Measurements from ENCODE around the gene VILL. TPM values are rescaled to one million over a fixed set of nuclear protein-coding genes. Genes with fewer than 3 reads are reported as not detected.
A peak's percentile ranks its signal among the peaks of the same experiment; 100 is the strongest.

The VILL gene
- polyA plus RNA-seq, 1 experiment, result 8.8 TPM

DNA sequence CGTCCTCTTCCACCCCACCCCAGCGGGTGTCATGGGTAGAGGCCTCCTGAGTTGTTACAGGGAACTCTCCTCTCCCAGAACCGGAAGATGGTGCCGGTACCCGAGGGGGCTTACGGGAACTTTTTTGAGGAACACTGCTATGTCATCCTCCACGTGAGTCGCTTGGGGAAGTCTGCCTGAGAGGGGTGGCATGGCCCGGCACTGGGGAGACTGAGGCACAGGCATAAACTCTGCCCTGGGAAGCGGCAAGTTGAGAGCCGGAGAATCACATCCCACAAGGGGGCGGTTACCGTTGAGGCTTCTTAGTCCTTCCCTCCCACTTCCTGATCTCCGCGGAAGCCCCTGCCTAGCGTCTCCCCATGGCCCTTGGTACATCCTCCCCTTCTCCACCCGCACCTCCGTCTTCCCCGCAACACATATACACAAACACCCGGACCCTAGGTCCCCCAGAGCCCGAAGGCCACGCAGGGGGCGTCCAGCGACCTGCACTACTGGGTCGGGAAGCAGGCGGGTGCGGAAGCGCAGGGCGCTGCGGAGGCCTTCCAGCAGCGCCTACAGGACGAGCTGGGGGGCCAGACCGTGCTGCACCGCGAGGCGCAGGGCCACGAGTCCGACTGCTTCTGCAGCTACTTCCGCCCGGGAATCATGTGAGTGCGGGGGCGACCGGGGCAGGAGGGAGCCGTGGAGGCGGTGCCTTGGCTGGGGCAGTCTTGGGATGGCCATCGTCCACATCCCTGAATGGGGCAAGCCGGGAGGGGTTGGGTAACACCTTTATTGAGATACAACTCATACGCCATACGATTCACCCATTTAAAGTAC lies 3.4 kb downstream of the VILL start:
- Histone ChIP-seq H3K4me3 (ENCODE audit: low read depth, low read length) (peak overlapping the region; percentile 55), H3K27me3 (ENCODE audit: control insufficient read depth, insufficient read depth, low read length) (no peaks in the 10 kb centered on the region), H3K36me3 (ENCODE audit: control insufficient read depth, insufficient read depth, low read length) (no peaks in the 10 kb centered on the region)
- TF ChIP-seq CTCF (IDR thresholded peaks at IDR 0.05; ENCODE audit: insufficient read depth, low read depth, low read length), result no peak; the same call in 1 of the 2 replicates
- no peak for DNase-seq (ENCODE audit: low read depth)
- ChIA-PET CTCF (interaction anchor here (0.6 to 3.5 kb wide), 4 partner anchors 10 to 456 kb away, joined by 3 to 15 read pairs (median 6); no protein-coding TSS in a partner anchor), POLR2A (no interaction called here)

- H3K4me3 ChIP-seq (ENCODE audit: low read depth, low read length), result peak overlapping the region; percentile 55
- ChIA-PET POLR2A (no interaction called here), CTCF (interaction anchor here (0.6 to 3.5 kb wide), 4 partner anchors 9 to 456 kb away, joined by 3 to 15 read pairs (median 6); no protein-coding TSS in a partner anchor)
- H3K27me3 ChIP-seq (ENCODE audit: control insufficient read depth, insufficient read depth, low read length), result no peaks in the 10 kb centered on the region
- no peak for TF ChIP-seq CTCF (IDR thresholded peaks at IDR 0.05; ENCODE audit: insufficient read depth, low read depth, low read length)
- H3K36me3 ChIP-seq (ENCODE audit: control insufficient read depth, insufficient read depth, low read length), result no peaks in the 10 kb centered on the region
- DNase-seq (ENCODE audit: low read depth), result no peak
Measured at GRCh38 chr3:37994639-37994972, 4.0 kb downstream of the VILL start.

- ChIA-PET CTCF (interaction anchor here (0.6 to 3.2 kb wide), 13 partner anchors 8 to 220 kb away, joined by 3 to 23 read pairs (median 4); no protein-coding TSS in a partner anchor), POLR2A (no interaction called here)
- no peak for TF ChIP-seq CTCF (IDR thresholded peaks at IDR 0.05; ENCODE audit: insufficient read depth, low read depth, low read length)
- Histone ChIP-seq H3K27me3 (ENCODE audit: control insufficient read depth, insufficient read depth, low read length) (no peaks in the 10 kb centered on the region), H3K36me3 (ENCODE audit: control insufficient read depth, insufficient read depth, low read length) (no peaks in the 10 kb centered on the region; the same call in 1 of the 2 replicates), H3K4me3 (ENCODE audit: low read depth, low read length) (no peak overlapping the region)
- DNase-seq (ENCODE audit: low read depth), result no peak
Measured at GRCh38 chr3:37995652-37996641, 5.4 kb downstream of the VILL start.

GRCh38 chr3:37996785-37997301 lies 6.3 kb downstream of the VILL start:
- ChIA-PET POLR2A (no interaction called here), CTCF (interaction anchor here (0.5 to 3.2 kb wide), 18 partner anchors 9 to 494 kb away, joined by 3 to 23 read pairs (median 3); no protein-coding TSS in a partner anchor)
- peak; percentile 91 for TF ChIP-seq CTCF (IDR thresholded peaks at IDR 0.05; ENCODE audit: insufficient read depth, low read depth, low read length)
- H3K27me3 ChIP-seq (ENCODE audit: control insufficient read depth, insufficient read depth, low read length), result no peaks in the 10 kb centered on the region
- H3K4me3 ChIP-seq (ENCODE audit: low read depth, low read length), result no peak overlapping the region
- no peak for DNase-seq (ENCODE audit: low read depth)
- no peaks in the 10 kb centered on the region; the same call in 1 of the 2 replicates for H3K36me3 ChIP-seq (ENCODE audit: control insufficient read depth, insufficient read depth, low read length)

Data from BJ (cell line).